Neural cell (in vitro differentiated cells): ENCODE measurements around the gene DOK6.

Source experiments
- EZH2 ChIP-seq: fragments of 200-600, 300-800 bp; shearing (Covaris generic), sonication (generic); IDR thresholded peaks from 2 replicates; pipeline ENCODE4 v1.6.1; 2014; ENCODE audit warnings: antibody characterized with exemption, low read length, borderline replicate concordance, mild to moderate bottlenecking; ENCODE audit not compliant: insufficient read depth, poor library complexity, severe bottlenecking
- MXI1 ChIP-seq: fragments of 450-650 bp; conservative IDR thresholded peaks from 2 replicates; pipeline ENCODE4 v1.6.1; 2014; ENCODE audit warnings: antibody characterized with exemption, mild to moderate bottlenecking; ENCODE audit not compliant: poor library complexity, severe bottlenecking
- POLR2AphosphoS5 ChIP-seq: IDR thresholded peaks from 2 replicates; pipeline ENCODE4 v1.6.1; 2012
- RAD21 ChIP-seq: fragments of 450-650 bp; conservative IDR thresholded peaks from 2 replicates; pipeline ENCODE4 v1.6.1; 2014; ENCODE audit warnings: antibody characterized with exemption, mild to moderate bottlenecking, moderate library complexity
- TF ChIP-seq, protein P1 (sequence below): fragments of 450-650 bp; IDR thresholded peaks from 2 replicates; pipeline ENCODE4 v1.5.1; 2014; ENCODE audit warnings: antibody characterized with exemption, mild to moderate bottlenecking, moderate library complexity; ENCODE audit not compliant: poor library complexity, severe bottlenecking

DNA sequence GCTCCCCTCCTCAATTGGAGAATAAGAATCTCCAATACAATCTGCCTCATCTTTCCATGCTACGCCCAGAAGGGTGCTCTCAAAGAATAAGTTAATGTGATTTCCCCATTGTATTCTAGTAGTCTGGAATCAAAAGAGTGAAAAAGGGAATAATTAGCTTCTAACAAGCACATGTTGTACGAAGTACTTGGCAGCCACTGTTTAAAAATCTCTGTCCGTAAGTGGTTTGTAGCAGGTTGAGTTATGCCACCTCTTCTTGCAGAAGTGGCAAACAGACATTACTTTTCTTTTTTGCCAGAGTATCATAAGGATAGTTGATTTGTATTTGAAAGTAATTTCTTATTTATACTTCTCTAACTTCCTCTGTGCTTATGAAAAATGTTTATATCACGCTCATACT, 362.3 kb downstream of the DOK6 start:
- TF ChIP-seq EZH2, result no peak
- TF ChIP-seq, protein P1, sequence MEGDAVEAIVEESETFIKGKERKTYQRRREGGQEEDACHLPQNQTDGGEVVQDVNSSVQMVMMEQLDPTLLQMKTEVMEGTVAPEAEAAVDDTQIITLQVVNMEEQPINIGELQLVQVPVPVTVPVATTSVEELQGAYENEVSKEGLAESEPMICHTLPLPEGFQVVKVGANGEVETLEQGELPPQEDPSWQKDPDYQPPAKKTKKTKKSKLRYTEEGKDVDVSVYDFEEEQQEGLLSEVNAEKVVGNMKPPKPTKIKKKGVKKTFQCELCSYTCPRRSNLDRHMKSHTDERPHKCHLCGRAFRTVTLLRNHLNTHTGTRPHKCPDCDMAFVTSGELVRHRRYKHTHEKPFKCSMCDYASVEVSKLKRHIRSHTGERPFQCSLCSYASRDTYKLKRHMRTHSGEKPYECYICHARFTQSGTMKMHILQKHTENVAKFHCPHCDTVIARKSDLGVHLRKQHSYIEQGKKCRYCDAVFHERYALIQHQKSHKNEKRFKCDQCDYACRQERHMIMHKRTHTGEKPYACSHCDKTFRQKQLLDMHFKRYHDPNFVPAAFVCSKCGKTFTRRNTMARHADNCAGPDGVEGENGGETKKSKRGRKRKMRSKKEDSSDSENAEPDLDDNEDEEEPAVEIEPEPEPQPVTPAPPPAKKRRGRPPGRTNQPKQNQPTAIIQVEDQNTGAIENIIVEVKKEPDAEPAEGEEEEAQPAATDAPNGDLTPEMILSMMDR, result no peak
- TF ChIP-seq RAD21, result no peak
- no peak for TF ChIP-seq POLR2AphosphoS5
- TF ChIP-seq MXI1, result no peak
